Gastroesophageal sphincter (tissue), 4 donors: Measurements from ENCODE around the gene DENND6B. TPM values are rescaled to one million over a fixed set of nuclear protein-coding genes. Genes with fewer than 3 reads are reported as not detected.

Experiments used
- ATAC-seq: fragments of 150-250 bp; one replicate; pipeline ENCODE4 v1.9.1; 2016; ENCODE audit warnings: mild to moderate bottlenecking, moderate library complexity
- H3K27ac ChIP-seq, 4 donors: fragments of 200-600 bp; sonication (generic) in 3 of 4; 1 replicate in 3 of 4; 2 replicates in 1 of 4; pipeline ENCODE4 v1.5.1; 2016 to 2019
- H3K27me3 ChIP-seq: fragments of 200-600 bp; sonication (generic); one replicate; pipeline ENCODE4 v1.5.1; 2019
- H3K36me3 ChIP-seq, 2 donors: fragments of 200-600 bp; sonication (generic); one replicate each; pipeline ENCODE4 v1.5.1; 2019; ENCODE audit warnings: control low read depth in 1 of 2
- H3K4me1 ChIP-seq, 3 donors: fragments of 200-600 bp; sonication (generic); 1 replicate in 2 of 3; 2 replicates in 1 of 3; pipeline ENCODE4 v1.5.1; 2016 to 2019; ENCODE audit warnings: control low read depth in 2 of 3
- H3K4me3 ChIP-seq, 2 donors: fragments of 200-600 bp; sonication (generic); one replicate each; pipeline ENCODE4 v1.5.1; 2019; ENCODE audit warnings: mild to moderate bottlenecking in 1 of 2, moderate library complexity in 1 of 2
- H3K9me3 ChIP-seq, 3 donors: fragments of 200-600 bp; sonication (generic); one replicate each; pipeline ENCODE4 v1.5.1; 2017 to 2019; ENCODE audit warnings: control low read depth in 2 of 3
- EP300 ChIP-seq: sonication (generic); formaldehyde crosslinking; IDR thresholded peaks from one replicate; pipeline ENCODE4 v1.6.1; 2017; ENCODE audit warnings: antibody characterized with exemption, mild to moderate bottlenecking
- POLR2A ChIP-seq, 2 donors: fragments of 450-650 bp; IDR thresholded peaks; one replicate each; pipeline ENCODE4 v1.6.1; 2017; ENCODE audit warnings: antibody characterized with exemption in 2 of 2, mild to moderate bottlenecking in 2 of 2, moderate library complexity in 1 of 2
- POLR2AphosphoS5 ChIP-seq: sonication (generic); formaldehyde crosslinking; IDR thresholded peaks from one replicate; pipeline ENCODE4 v1.6.1; 2017; ENCODE audit warnings: antibody characterized with exemption
- WGBS, 2 donors: methylation state at CpG; one replicate each; pipeline ENCODE4 v1.1.5; 2018; ENCODE audit warnings: low coverage in 1 of 2; 5-methylcytosine and 5-hydroxymethylcytosine counted together
- total RNA-seq, 4 donors: library from RNA; depleted of rRNA; stranded (reverse); fragments of >200 nt; gene quantifications; one replicate each; pipeline ENCODE4 v1.1.0, GENCODE V29; 2016
- TF ChIP-seq, protein P1 (sequence below), 4 experiments: fragments of 200-600 bp in 2 of 4; fragments of 450-650 bp in 2 of 4; sonication (generic) in 1 of 4; IDR thresholded peaks; one replicate each; pipeline ENCODE4 v1.5.1; 2017 to 2019; ENCODE audit warnings: antibody characterized with exemption in 4 of 4, mild to moderate bottlenecking in 2 of 4, moderate library complexity in 2 of 4

The DENND6B gene
- total RNA-seq, 4 donors from 2014 or later, result 2.0 to 4.8 (median 2.8) TPM

DNA sequence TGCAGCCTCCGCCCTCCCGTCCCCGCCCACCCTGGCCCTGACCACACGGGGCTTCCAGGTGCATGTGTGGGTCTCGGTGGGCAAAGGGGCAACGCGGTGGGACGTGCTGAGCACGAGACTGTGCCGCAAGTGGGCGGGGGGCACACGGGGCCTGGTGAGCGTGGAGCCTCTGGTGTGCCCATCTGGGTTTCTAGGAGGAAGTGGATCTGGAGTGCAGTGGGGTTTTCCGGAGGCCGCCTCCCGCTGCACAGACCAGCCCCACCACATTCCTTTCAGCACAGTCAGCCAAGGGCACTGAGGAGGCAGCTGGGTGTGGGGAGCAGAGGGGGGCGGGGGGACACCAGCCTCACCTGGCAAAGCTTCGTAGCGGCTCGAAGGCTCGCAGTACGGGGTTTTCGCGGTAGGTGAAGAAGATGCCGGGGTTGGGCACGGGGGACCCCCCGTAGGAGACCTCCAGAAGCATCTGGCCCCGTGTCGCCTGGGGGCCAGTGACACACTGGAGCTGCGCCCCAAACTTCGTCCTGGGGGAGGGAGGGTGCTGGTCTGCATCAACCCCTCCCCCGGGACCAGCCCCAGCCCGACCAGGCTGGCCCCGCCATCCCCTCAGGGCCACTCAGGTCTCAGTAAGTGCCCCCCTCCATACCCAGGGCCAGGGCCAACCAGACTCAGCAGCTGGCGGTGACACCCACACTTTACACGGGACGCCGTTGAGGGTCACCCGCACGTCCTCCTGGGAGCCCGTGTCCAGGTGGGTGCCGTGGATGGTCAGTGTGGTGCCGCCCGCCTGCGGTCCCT, 44.3 kb downstream of the DENND6B start:
- peak; percentile 34 for ATAC-seq
- H3K9me3 ChIP-seq, result no peaks in the 10 kb centered on the region
- H3K36me3 ChIP-seq, result peaks cover 0 to 97% of the 10 kb centered on the region in 2 donors
- WGBS, 2 donors, result 81% methylated on average over 11 of the region's 45 CpGs; no CpG with 5 or more reads in 1 of the 2 donors
- H3K4me1 ChIP-seq, result peaks cover 0 to 13% (median 0%) of the 10 kb centered on the region in 3 donors
- H3K4me3 ChIP-seq, result no peak overlapping the region
- H3K27ac ChIP-seq, result peak overlapping the region in 3 of 4 donors; percentile 41 to 48 (median 43)
- TF ChIP-seq, protein P1, sequence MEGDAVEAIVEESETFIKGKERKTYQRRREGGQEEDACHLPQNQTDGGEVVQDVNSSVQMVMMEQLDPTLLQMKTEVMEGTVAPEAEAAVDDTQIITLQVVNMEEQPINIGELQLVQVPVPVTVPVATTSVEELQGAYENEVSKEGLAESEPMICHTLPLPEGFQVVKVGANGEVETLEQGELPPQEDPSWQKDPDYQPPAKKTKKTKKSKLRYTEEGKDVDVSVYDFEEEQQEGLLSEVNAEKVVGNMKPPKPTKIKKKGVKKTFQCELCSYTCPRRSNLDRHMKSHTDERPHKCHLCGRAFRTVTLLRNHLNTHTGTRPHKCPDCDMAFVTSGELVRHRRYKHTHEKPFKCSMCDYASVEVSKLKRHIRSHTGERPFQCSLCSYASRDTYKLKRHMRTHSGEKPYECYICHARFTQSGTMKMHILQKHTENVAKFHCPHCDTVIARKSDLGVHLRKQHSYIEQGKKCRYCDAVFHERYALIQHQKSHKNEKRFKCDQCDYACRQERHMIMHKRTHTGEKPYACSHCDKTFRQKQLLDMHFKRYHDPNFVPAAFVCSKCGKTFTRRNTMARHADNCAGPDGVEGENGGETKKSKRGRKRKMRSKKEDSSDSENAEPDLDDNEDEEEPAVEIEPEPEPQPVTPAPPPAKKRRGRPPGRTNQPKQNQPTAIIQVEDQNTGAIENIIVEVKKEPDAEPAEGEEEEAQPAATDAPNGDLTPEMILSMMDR (IDR thresholded peaks at IDR 0.05), result no peak
- TF ChIP-seq POLR2A (IDR thresholded peaks at IDR 0.05) (no peak), EP300 (no peak), POLR2AphosphoS5 (no peak)
- H3K27me3 ChIP-seq, result no peaks in the 10 kb centered on the region

DNA sequence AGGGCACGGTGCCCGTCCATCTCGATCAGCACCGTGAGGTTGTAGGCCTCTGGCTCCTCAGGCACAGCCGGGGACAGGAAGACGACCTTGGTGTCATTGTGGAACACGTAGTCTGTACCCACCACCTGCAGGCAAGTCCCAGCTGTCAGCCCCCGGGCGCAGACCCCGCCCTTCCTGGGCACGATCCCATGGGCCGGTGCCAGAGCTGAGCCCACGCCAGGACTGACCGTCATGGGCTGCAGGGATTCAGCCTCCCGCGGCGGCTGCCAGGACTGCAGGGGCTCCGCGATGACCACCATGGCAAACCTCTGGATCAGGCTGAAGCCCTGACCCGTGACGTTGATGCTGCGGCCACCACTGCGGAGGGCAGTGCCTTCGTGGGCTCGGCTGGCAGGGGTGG, 44.9 kb downstream of the DENND6B start:
- no peak for ATAC-seq
- Histone ChIP-seq H3K4me3 (no peak overlapping the region), H3K27ac (peak overlapping the region in 3 of 4 donors; percentile 16 to 48 (median 41)), H3K4me1 (peaks cover 0 to 13% (median 0%) of the 10 kb centered on the region in 3 donors), H3K27me3 (no peaks in the 10 kb centered on the region), H3K36me3 (peaks cover 0 to 97% of the 10 kb centered on the region in 2 donors), H3K9me3 (no peaks in the 10 kb centered on the region)
- WGBS, 2 donors, result 74 to 86% methylated on average over 5 to 9 of the region's 25 CpGs
- TF ChIP-seq EP300, result no peak
- no peak for TF ChIP-seq POLR2A (IDR thresholded peaks at IDR 0.05)
- TF ChIP-seq, protein P1 (IDR thresholded peaks at IDR 0.05), result no peak
- no peak for TF ChIP-seq POLR2AphosphoS5

DNA sequence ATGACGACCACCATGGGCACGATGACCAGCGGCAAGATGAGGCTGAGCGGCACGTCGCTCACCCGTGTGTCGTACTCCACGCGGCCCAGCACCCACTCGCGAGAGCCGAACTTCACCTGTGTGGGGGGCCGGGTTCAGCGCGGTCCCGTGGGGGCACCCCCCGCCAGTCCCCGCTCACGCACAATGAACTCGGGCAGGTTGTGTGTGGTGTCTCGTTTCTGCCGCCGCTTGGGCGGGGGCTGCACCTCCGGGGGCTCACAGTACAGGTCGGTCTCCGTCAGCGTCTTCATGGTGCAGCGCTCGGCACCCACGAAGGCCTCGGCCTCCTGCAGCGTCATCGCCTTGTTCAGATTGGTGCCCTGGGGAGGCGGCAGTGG, 45.4 kb downstream of the DENND6B start:
- Histone ChIP-seq H3K36me3 (peaks cover 0 to 97% of the 10 kb centered on the region in 2 donors), H3K4me1 (peaks cover 0 to 19% (median 0%) of the 10 kb centered on the region in 3 donors), H3K9me3 (no peaks in the 10 kb centered on the region), H3K4me3 (no peak overlapping the region), H3K27me3 (no peaks in the 10 kb centered on the region), H3K27ac (peak overlapping the region in 1 of 4 donors; percentile 16)
- TF ChIP-seq, protein P1 (IDR thresholded peaks at IDR 0.05), result no peak
- no peak for TF ChIP-seq POLR2AphosphoS5
- no peak for TF ChIP-seq EP300
- TF ChIP-seq POLR2A (IDR thresholded peaks at IDR 0.05), result no peak
- ATAC-seq, result no peak
- 96 to 100% methylated on average over 1 to 5 of the region's 36 CpGs for WGBS, 2 donors

DNA sequence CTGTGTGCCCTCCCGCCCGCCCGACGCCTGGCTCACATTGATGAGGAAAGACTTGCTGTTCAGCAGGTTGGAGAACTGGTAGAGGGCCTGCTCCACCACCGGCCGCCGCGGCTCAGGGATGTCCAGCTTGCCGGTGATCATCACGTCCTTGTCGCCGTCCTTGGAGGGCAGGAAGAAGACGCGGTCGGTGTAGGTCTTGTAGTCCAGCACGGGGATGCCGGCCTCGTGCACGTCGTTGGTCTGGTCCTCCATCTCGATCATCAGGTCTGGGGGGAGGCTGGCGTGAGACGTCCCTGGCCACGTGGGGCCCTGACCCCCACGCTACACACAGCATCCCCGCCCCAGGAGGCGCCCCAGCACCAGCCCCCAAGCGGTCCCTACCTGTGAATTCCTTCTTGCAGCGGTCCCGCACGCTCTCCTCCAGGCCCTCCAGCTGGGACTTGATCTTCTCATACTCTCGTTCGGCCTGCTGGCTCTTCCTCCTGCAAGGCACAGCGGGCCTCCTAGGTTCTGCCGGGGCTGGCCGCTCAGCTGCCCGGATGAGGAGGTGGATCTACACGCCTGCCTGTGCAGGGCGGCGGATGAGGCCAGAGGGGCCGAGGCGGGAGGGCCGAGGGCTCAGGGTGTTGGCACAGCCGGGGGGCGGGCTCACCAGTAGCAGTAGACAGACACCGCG, 46.0 kb downstream of the DENND6B start:
- Histone ChIP-seq H3K27ac (no peak overlapping the region), H3K4me1 (peaks cover 0 to 22% (median 0%) of the 10 kb centered on the region in 3 donors), H3K9me3 (no peaks in the 10 kb centered on the region), H3K27me3 (no peaks in the 10 kb centered on the region), H3K4me3 (no peak overlapping the region), H3K36me3 (peaks cover 0 to 97% of the 10 kb centered on the region in 2 donors)
- no peak for ATAC-seq
- no peak for TF ChIP-seq POLR2A (IDR thresholded peaks at IDR 0.05)
- TF ChIP-seq EP300, result no peak
- TF ChIP-seq POLR2AphosphoS5, result no peak
- TF ChIP-seq, protein P1 (IDR thresholded peaks at IDR 0.05), result no peak
- WGBS, 2 donors, result no CpG with 5 or more reads among the region's 47 CpGs
